K562 (cell line): Measurements from ENCODE around the gene TCF19. TPM values are rescaled to one million over a fixed set of nuclear protein-coding genes. Genes with fewer than 3 reads are reported as not detected.
A peak's percentile ranks its signal among the peaks of the same experiment; 100 is the strongest.

ENCODE experiments used
- BRD4 ChIP-seq: fragments of 200-600 bp; sonication (generic); IDR thresholded peaks from 2 replicates; pipeline ENCODE4 v1.6.1; 2017; ENCODE audit warnings: inconsistent platforms
- EP300 ChIP-seq: IDR thresholded peaks from 2 replicates; pipeline ENCODE4 v1.6.1; 2012; ENCODE audit warnings: low read length, improper control_type of control experiment
- FOSL1 ChIP-seq: fragments of 200-800 bp; sonication (Bioruptor generic); conservative IDR thresholded peaks from 2 replicates; pipeline ENCODE4 v1.6.1; 2016; ENCODE audit warnings: missing genetic modification characterization, missing compliant biosample characterization
- FOXM1 ChIP-seq, 2 experiments: fragments of 450-650 bp in 1 of 2; sonication (generic) in 1 of 2; formaldehyde crosslinking in 1 of 2; IDR thresholded peaks; 2 replicates each; pipeline versions ENCODE4 v1.6.1 to v1.9.0; 2017 to 2022; ENCODE audit warnings: low read depth in 2 of 2, mild to moderate bottlenecking in 2 of 2, missing genetic modification reagents in 1 of 2, moderate library complexity in 1 of 2
- MEF2D ChIP-seq: conservative IDR thresholded peaks from 2 replicates; pipeline ENCODE4 v1.6.1; 2016; ENCODE audit warnings: low read depth, missing genetic modification characterization, missing compliant biosample characterization
- NKRF ChIP-seq: fragments of 450-650 bp; IDR thresholded peaks from 2 replicates; pipeline ENCODE4 v1.6.1; 2016; ENCODE audit warnings: borderline replicate concordance
- PHF21A ChIP-seq: fragments of 450-650 bp; IDR thresholded peaks from 2 replicates; pipeline ENCODE4 v1.6.1; 2017; ENCODE audit warnings: low read depth, borderline replicate concordance
- POLR2B ChIP-seq: fragments of 450-650 bp; IDR thresholded peaks from 2 replicates; pipeline ENCODE4 v1.6.1; 2018; ENCODE audit warnings: low read depth; ENCODE audit not compliant: partially characterized antibody
- RBM22 ChIP-seq: fragments of 200-400 bp; formaldehyde crosslinking; IDR thresholded peaks from 2 replicates; pipeline ENCODE4 v1.6.1; 2018; ENCODE audit warnings: low read length, low read depth; ENCODE audit not compliant: poor library complexity, severe bottlenecking
- TCF3 ChIP-seq: sonication (generic); formaldehyde crosslinking; IDR thresholded peaks from 2 replicates; pipeline ENCODE4 v1.4.0; 2020; ENCODE audit warnings: mild to moderate bottlenecking, missing genetic modification reagents
- ZNF318 ChIP-seq, 2 experiments: fragments of 450-650 bp; IDR thresholded peaks; 2 replicates each; pipeline ENCODE4 v1.6.1; 2016; ENCODE audit warnings: mild to moderate bottlenecking in 2 of 2, borderline replicate concordance in 1 of 2, low read depth in 1 of 2, moderate library complexity in 1 of 2
- ZNF384 ChIP-seq: IDR thresholded peaks from 2 replicates; pipeline ENCODE4 v1.6.1; 2012; ENCODE audit warnings: low read depth, low read length, improper control_type of control experiment
- ZNF395 ChIP-seq: fragments of 200-800 bp; sonication (Bioruptor generic); IDR thresholded peaks from 2 replicates; pipeline ENCODE4 v1.6.1; 2017; ENCODE audit warnings: missing genetic modification characterization, missing compliant biosample characterization
- ZNF644 ChIP-seq: fragments of 200-800 bp; sonication (Bioruptor generic); IDR thresholded peaks from 2 replicates; pipeline ENCODE4 v1.6.1; 2016; ENCODE audit warnings: low read depth, missing genetic modification characterization, missing compliant biosample characterization
- ZNF696 ChIP-seq: fragments of 250-450 bp; sonication (Bioruptor Pico); conservative IDR thresholded peaks from 2 replicates; pipeline ENCODE4 v1.4.0; 2020; ENCODE audit warnings: mild to moderate bottlenecking, moderate library complexity
- polyA plus RNA-seq, 8 experiments: library from polyadenylated mRNA; depleted of rRNA in 4 of 8; stranded (reverse) in 5 of 8; unstranded in 3 of 8; fragments of >200 nt; fragmentation: Nextera tagmentation in 2 of 8; fragmentation: Illumina TruSeq in 1 of 8; extraction: Ambion mirVana in 2 of 8; extraction: Trizol in 1 of 8; gene quantifications; 2 replicates each; pipeline versions ENCODE4 v1.2.1 to v1.2.3, GENCODE V29; 2011 to 2014; ENCODE audit warnings: inconsistent platforms in 1 of 8, missing spikeins in 1 of 8
- total RNA-seq, 7 experiments: library from RNA; depleted of rRNA in 6 of 7; stranded (reverse); fragments of >200 nt in 6 of 7; fragmentation: Illumina TruSeq in 2 of 7; extraction: Trizol in 2 of 7; gene quantifications; 2 replicates each; pipeline versions ENCODE4 v1.2.1 to v1.2.3, GENCODE V29; 2011 to 2021; ENCODE audit warnings: low replicate concordance in 1 of 7

Gene TCF19
- total and polyA plus RNA-seq, 9 of the 15 experiments (the other 6 are each of a cell fraction or from before 2014, with no cell fraction given): 4.2 to 42.5 (median 25.7) TPM

GRCh38 chr6:31197559-31198305, 39.3 kb downstream of the TCF19 start (continued):
- TF ChIP-seq ZNF318 (IDR thresholded peaks at IDR 0.05; ENCODE audit: borderline replicate concordance in 1 of 2, low read depth in 1 of 2): peak in 1 of 2 experiments; percentile 74; a peak in 2 of 4 replicates
- TF ChIP-seq TCF3 (CRISPR knock-in tag): peak; percentile 52
- peak; percentile 85 for TF ChIP-seq ZNF384
- TF ChIP-seq FOSL1 (tag): peak; percentile 77
- 0 out of 2 replicates have a peak, but pooled peaks have one; percentile 46 for TF ChIP-seq BRD4
- TF ChIP-seq EP300: peak; percentile 69
- peak; percentile 59; the same call in 1 of the 2 replicates for TF ChIP-seq PHF21A
- no peak for TF ChIP-seq ZNF644 (tag)
- peak; percentile 41 for TF ChIP-seq RBM22
- peak; percentile 56; the same call in 1 of the 2 replicates for TF ChIP-seq ZNF395
- no peak for TF ChIP-seq ZNF696
- TF ChIP-seq FOXM1 (IDR thresholded peaks at IDR 0.05; ENCODE audit: low read depth): peak; percentile 91
- TF ChIP-seq FOXM1 (CRISPR knock-in tag; IDR thresholded peaks at IDR 0.05; ENCODE audit: low read depth): no peak; the same call in 1 of the 2 replicates
- TF ChIP-seq MEF2D: 0 out of 2 replicates have a peak, but pooled peaks have one; percentile 9
- peak; percentile 74 for TF ChIP-seq POLR2B
- peak; percentile 51; the same call in 1 of the 2 replicates for TF ChIP-seq NKRF
